ENCODE measurements around the gene CD109. TPM values are rescaled to one million over a fixed set of nuclear protein-coding genes. Genes with fewer than 3 reads are reported as not detected.

The CD109 gene
- total RNA-seq, 1 experiment from 2014 or later = 19.1 TPM

- H3K4me1 ChIP-seq (ENCODE audit: insufficient read depth, low read length) = peaks cover 28% of the 10 kb centered on the region
- CTCF ChIA-PET = interaction anchor here (0.6 kb wide), 1 partner anchor 162 kb away, joined by 3 read pairs; no protein-coding TSS in a partner anchor
- peaks cover 14% of the 10 kb centered on the region; the same call in 1 of the 2 replicates for H3K79me2 ChIP-seq (ENCODE audit: low read length)
- no peaks in the 10 kb centered on the region for H3K9me3 ChIP-seq (ENCODE audit: low read length)
- H3K27ac ChIP-seq (ENCODE audit: low read length) = peak within 1 kb of the TSS; percentile 60
- POLR2A ChIA-PET (ENCODE audit: unreplicated experiment) = interaction anchor here (0.5 to 1.0 kb wide), 6 partner anchors 11 to 264 kb away, joined by 3 to 6 read pairs (median 4); no protein-coding TSS in a partner anchor
- H3F3A ChIP-seq (ENCODE audit: low read length, unreplicated experiment) = peaks cover 7% of the 10 kb centered on the region
- BruUV-seq (replicated peaks) = no TSS peak
- no peaks in the 10 kb centered on the region for H4K20me1 ChIP-seq (ENCODE audit: low read length)
- no peaks in the 10 kb centered on the region for H3K36me3 ChIP-seq (ENCODE audit: low read depth, low read length)
- intact Hi-C loops (cut with micrococcal nuclease) = loop anchor here (2.0 kb wide), 2 partner anchors 73 to 133 kb away; partner anchors contain the start of gene EEF1A1
- peak within 1 kb of the TSS; percentile 85 for H3K9ac ChIP-seq (ENCODE audit: low read length)
- TF ChIP-seq EZH2 (IDR thresholded peaks at IDR 0.05; ENCODE audit: low read length, unreplicated experiment) (no peak), CTCF (conservative IDR thresholded peaks at IDR 0.05; ENCODE audit: low read depth, low read length) (no peak), EZH2phosphoT487 (IDR thresholded peaks at IDR 0.05; ENCODE audit: borderline replicate concordance, low read length) (no peak)
- peak within 1 kb of the TSS; percentile 91 for H3K4me2 ChIP-seq (ENCODE audit: low read length)
- no peaks in the 10 kb centered on the region for H3K27me3 ChIP-seq (ENCODE audit: low read length)
- peak within 1 kb of the TSS; percentile 92 for H3K4me3 ChIP-seq (ENCODE audit: low read length)
- peak; percentile 89 for ATAC-seq
- peak; percentile 91 for DNase-seq
- no peaks in the 10 kb centered on the region for H3K9me2 ChIP-seq (replicated peaks; ENCODE audit: low read length)
- H2AFZ ChIP-seq (ENCODE audit: low read length) = peak within 1 kb of the TSS; percentile 96
Observed at GRCh38 chr6:73653571-73654424, 42.2 kb upstream of the CD109 start, which contains the start of gene SLC17A5. Gene SLC17A5 (minus strand): TSS chr6:73653992. CDS start chr6:73653886, 106 bp downstream.

DNA sequence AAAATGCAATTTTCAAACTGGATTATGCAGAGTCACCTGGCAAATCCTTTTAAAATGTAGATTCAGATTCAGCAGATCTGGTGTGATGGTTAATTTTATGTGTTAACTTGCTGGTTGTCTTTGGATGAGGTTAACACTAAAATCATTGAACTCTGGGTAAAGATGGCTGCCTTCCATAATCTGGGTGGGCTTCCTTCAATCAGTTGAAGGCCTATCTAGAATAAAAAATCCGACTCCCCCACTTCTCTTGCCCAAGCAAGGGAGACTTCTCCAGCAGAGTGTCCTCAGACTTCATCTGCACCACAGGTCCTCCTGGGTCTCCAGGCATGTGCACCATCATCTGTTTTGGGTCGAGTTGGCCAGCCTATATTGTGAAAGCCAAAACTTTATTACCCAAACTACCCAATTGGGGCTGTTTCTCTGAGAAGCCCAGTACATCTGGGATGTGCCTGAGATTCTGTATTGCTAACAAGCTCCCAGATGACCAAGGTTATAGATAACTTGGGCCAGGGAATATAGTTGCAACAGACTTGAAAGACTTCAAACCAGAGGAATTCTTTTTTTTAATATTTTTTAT lies 40.6 kb upstream of the CD109 start:
- ATAC-seq (no peak), DNase-seq (no peak)
- Histone ChIP-seq H3K36me3 (ENCODE audit: low read depth, low read length) (no peaks in the 10 kb centered on the region), H3K9me2 (replicated peaks; ENCODE audit: low read length) (no peaks in the 10 kb centered on the region), H3K27me3 (ENCODE audit: low read length) (no peaks in the 10 kb centered on the region), H3K9ac (ENCODE audit: low read length) (0 out of 2 replicates have a peak overlapping the region, but pooled peaks have one; percentile 85), H3K4me2 (ENCODE audit: low read length) (peak overlapping the region; percentile 91), H3K79me2 (ENCODE audit: low read length) (peaks cover 14% of the 10 kb centered on the region; the same call in 1 of the 2 replicates), H3K27ac (ENCODE audit: low read length) (peak overlapping the region; percentile 60), H2AFZ (ENCODE audit: low read length) (0 out of 2 replicates have a peak overlapping the region, but pooled peaks have one; percentile 96), H3K9me3 (ENCODE audit: low read length) (no peaks in the 10 kb centered on the region), H3F3A (ENCODE audit: low read length, unreplicated experiment) (peaks cover 7% of the 10 kb centered on the region), H4K20me1 (ENCODE audit: low read length) (no peaks in the 10 kb centered on the region), H3K4me3 (ENCODE audit: low read length) (peak overlapping the region; percentile 92), H3K4me1 (ENCODE audit: insufficient read depth, low read length) (peaks cover 28% of the 10 kb centered on the region)
- ChIA-PET POLR2A (ENCODE audit: unreplicated experiment) (no interaction called here), CTCF (interaction anchor here (0.7 kb wide), 1 partner anchor 78 kb away, joined by 3 read pairs; no protein-coding TSS in a partner anchor)
- TF ChIP-seq EZH2 (IDR thresholded peaks at IDR 0.05; ENCODE audit: low read length, unreplicated experiment) = no peak
- TF ChIP-seq EZH2phosphoT487 (IDR thresholded peaks at IDR 0.05; ENCODE audit: borderline replicate concordance, low read length) = no peak
- TF ChIP-seq CTCF (conservative IDR thresholded peaks at IDR 0.05; ENCODE audit: low read depth, low read length) = no peak
- intact Hi-C loops (cut with micrococcal nuclease) = loop anchor here (2.0 kb wide), 1 partner anchor 135 kb away; the partner anchor contains the start of gene EEF1A1
- BruUV-seq (replicated peaks) = no TSS peak

Data from PC-3 (cell line).